GM18502 (cell line): ENCODE data around the gene CARS1.

Source experiments
- ATAC-seq: cut with Tn5 transposase; IDR thresholded peaks from one replicate; pipeline ENCODE4 v1.9.1; 2021; ENCODE audit warnings: mild to moderate bottlenecking; ENCODE audit not compliant: unreplicated experiment, poor library complexity

CARS1 gene

DNA sequence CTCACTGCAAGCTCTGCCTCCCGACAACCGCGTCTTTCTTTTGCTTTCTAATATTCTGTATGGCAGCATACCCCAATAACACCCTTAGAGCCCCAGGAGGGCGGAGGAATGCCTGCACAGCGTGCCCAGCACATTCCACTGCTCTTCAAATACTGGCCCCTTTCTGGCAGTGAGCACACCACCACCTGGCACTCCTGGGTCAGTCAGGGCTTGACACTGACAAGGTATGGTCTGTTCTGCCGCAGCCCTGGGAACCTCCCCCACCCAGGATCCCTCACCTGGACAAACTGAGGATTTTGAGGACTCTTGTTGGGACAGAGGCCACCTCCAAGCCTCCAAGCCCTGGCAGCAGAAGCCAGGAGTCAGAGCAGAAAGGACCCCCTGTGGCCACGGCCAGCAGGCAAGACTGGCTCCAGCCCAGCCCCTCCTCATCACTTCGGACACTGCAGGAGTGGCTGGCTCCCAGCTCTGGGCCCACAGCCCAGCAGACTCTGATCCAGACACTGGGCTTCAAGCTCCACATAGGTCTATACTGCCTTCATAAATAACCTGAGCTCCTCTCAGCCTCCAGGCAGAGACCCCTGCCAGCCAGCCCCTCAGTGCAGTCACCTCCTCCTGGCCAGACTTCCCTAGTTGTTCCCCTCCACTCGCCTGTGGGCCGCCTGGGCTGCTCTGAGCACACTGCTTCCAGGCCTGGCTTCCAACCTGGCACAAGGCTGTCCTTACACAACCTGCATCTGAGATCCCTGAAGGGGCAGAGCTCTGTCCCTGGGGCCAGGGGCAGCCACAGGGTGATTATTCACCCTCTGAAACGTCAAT lies 14.5 kb downstream of the CARS1 start:
- no peak for ATAC-seq

DNA sequence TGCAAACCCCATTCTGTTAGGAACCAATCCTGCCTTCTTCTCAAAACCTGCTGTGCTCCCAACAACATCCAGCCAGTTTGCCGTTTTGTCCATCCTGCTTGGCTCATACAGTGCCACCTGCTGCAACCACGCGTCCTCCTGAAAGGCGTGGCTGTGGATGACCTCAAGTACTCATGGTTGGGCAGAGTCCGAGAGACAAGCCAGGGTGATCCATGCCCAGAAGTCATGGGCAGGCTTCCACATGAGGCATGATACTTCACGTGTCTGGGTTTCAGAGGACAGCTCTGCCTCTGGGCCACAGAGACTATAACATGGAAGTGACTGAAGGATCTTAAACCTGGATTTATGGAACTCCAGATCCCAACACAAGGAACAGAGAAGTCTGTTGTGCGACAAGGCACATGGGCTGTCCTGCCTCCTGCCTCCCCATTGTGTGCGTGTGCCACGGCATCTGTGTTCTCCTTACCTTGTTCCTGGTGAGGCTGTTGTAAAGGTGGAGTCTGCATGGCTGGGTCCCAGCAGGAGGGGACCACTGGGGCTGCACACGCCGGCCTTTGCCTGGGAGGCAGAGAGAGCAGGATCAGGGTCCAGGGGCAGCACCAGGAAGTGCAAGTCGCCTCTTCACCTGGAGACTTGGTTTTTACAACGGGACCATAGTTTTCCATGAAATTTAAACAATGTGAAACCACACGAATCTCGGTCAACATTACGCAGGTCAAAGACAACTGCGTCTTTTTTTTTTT lies 15.4 kb downstream of the CARS1 start:
- ATAC-seq: no peak

- ATAC-seq: no peak
These were observed 16.3 kb downstream of the CARS1 start for GRCh38 chr11:3040881-3041280.

- ATAC-seq: no peak
These were observed 19.3 kb downstream of the CARS1 start for GRCh38 chr11:3037945-3038271.

- no peak for ATAC-seq
These were observed 19.9 kb downstream of the CARS1 start for GRCh38 chr11:3037040-3037944.

GRCh38 chr11:3036419-3036818 lies 20.8 kb downstream of the CARS1 start:
- no peak for ATAC-seq

DNA sequence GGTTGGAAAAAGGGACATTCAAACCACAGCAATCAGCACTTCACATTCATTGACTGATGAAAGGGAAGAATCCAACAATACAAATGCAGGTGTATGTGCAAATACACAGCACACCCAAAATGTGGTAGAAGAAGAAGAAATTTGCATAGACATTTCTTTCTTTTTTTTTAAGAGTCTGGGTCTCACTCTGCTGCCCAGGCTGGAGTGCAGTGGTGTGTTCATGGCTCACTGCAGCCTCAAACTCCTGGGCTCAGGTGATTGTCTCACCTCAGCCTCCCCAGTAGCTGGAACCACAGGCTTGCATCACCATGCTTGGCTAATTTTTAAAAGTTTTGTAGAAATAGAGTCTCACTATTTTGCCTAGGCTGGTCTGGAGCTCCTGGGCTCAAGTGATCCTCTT lies 21.9 kb downstream of the CARS1 start:
- no peak for ATAC-seq

GRCh38 chr11:3030289-3031070 lies 26.7 kb downstream of the CARS1 start:
- ATAC-seq: no peak

DNA sequence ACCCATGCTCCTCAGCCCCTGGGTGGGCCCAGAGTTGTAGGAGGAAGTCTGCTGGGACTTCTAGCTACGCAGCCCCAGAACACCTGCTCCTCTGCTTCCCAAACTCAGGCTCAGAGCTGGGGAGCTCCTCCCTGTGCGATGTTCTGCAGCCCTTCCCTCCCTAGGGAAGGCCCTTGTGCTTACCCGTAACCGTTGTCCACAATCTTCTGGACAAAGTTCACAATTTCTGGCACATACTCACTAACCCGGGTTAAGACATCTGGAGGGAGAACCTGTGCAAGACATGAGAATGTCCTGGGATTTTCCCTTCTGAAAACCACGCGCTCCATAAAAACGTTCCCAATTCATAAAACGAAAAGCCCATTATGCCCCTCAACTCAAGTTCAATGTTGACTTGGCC lies 28.4 kb downstream of the CARS1 start:
- no peak for ATAC-seq

GRCh38 chr11:3026803-3027202 lies 30.4 kb downstream of the CARS1 start:
- ATAC-seq: no peak

GRCh38 chr11:3022982-3023381 lies 34.2 kb downstream of the CARS1 start:
- ATAC-seq: no peak

- ATAC-seq: peak; percentile 76
These were observed 34.8 kb downstream of the CARS1 start for GRCh38 chr11:3022300-3022967.

DNA sequence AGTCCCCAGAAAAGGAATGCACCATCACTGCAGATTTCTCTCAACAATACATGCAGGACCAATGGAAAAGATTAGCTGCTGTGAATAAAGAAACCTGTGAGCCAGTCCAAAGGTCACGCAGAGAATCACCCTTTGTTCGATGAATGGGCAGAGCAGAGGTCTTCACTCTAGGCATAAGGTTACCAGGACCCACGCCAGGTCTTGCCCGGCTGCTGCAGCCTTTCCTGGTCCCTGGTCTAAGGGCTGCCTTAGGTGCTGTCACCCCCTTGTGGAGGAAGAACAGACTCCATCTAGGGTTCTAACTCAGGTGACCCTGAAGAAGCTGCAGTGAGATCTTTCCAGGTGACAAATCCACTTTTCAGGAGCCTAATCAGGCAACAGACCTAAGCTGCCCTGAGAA lies 36.1 kb downstream of the CARS1 start:
- no peak for ATAC-seq

DNA sequence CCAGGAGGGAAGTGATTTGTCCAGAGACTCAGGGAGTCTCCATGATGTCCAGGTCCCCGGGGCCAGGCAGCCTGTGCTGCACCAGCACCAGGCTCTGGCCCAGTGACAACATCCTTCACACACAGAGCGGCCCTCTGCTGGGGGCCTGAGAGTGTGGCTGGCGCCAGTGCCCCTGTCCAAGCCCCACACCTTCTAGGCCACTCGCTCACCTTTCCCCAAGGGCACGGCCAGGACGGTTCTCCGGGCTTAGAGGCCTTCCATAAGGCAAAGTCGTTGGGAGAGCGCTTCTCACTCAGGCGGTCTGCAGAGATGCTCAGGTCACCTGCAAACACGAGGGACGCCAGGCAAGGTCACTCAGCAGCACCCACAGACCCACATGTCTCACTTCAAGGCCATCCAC lies 37.2 kb downstream of the CARS1 start:
- ATAC-seq: no peak

GRCh38 chr11:3018596-3018995 lies 38.6 kb downstream of the CARS1 start:
- no peak for ATAC-seq

- no peak for ATAC-seq
These were observed 40.4 kb downstream of the CARS1 start for GRCh38 chr11:3016861-3017260.

GRCh38 chr11:3015796-3016195 lies 41.4 kb downstream of the CARS1 start:
- ATAC-seq: no peak

DNA sequence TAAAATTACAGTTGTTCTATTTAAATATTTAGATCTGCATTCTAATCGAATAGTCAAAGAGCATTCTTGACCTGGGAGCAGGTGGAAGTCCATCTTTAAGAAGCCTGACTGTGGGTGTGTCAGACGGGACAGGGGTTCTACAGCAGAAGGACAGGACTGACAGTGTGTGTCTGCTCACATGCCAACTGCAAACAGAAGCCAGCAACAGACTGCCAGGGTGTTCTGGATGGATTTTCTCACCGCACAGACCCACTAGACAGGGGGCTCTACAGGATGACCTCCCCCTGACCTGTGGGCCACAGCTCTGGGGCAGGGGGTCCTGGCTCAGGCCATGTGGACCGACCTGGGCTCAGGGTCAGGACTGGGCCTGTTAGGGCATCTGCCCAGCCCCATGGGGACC lies 42.3 kb downstream of the CARS1 start:
- ATAC-seq: no peak

DNA sequence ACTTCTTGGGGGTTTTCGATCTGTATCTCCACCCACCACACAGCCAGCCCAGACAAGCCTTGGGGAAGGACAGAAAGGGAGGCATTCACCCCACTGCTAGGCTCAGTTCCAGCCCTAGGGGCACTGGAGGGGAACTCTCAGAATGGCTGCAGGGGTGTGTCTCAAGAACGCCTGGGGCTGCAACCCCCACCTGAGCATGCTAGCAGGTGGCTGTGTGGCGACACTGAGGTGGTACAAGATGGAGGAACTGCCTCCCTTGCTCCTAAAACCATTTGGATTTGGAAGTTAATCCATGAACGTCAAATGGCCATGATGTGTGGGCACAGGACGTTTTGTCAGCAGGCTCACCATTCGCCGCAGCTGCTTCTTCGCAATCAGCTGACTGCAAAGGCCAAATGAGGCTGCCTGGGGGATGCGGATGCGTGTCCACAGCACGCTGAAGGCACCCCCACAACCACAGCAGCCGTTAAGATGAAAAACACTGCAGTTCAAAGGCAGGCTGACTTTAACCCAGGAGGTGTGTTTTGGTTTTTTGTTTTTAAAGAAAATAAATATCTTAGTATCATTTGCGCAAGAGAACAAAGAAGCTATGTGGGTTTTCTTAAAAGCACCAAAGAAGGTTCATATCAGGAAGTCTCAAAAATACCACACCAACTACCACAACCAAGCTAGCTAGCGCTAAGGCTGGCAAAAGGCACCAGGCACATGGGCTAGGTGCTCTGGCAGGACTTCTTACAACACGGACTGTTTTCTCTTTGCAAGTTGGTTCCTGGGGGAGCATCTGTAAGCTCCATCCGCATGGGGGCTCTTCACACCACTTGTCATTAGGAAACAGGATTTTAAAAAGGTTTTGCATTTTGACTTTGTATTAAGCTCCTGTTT lies 42.9 kb downstream of the CARS1 start:
- no peak for ATAC-seq
